ENCODE measurements around the gene ITFG2.

The ITFG2 gene

GRCh38 chr12:2835691-2836403 is 23.4 kb downstream of the ITFG2 start:
- TF ChIP-seq, protein P1, sequence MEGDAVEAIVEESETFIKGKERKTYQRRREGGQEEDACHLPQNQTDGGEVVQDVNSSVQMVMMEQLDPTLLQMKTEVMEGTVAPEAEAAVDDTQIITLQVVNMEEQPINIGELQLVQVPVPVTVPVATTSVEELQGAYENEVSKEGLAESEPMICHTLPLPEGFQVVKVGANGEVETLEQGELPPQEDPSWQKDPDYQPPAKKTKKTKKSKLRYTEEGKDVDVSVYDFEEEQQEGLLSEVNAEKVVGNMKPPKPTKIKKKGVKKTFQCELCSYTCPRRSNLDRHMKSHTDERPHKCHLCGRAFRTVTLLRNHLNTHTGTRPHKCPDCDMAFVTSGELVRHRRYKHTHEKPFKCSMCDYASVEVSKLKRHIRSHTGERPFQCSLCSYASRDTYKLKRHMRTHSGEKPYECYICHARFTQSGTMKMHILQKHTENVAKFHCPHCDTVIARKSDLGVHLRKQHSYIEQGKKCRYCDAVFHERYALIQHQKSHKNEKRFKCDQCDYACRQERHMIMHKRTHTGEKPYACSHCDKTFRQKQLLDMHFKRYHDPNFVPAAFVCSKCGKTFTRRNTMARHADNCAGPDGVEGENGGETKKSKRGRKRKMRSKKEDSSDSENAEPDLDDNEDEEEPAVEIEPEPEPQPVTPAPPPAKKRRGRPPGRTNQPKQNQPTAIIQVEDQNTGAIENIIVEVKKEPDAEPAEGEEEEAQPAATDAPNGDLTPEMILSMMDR (IDR thresholded peaks at IDR 0.05) = no peak

DNA sequence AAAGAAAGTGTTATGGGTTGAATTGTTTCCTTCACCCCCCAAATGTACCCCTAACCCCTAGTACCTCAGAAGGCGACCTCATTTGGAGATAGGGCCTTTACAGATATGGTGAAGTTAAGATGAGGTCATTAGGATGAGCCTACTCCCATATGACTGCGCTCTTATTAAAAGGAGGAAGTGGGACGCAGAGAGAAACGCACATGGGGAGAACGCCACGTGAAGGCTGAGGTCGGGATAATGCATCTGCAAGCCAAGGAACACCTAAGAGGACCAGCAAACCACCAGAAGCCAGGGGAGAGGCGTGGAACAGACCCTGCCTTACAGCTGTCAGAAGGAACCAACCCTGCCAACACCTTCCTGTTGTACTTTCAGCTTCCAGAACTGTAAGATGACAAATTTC is 24.1 kb downstream of the ITFG2 start:
- TF ChIP-seq, protein P1 (IDR thresholded peaks at IDR 0.05) = no peak

GRCh38 chr12:2841056-2841650 is 28.7 kb downstream of the ITFG2 start:
- TF ChIP-seq, protein P1 (IDR thresholded peaks at IDR 0.05) = no peak

- TF ChIP-seq, protein P1 (IDR thresholded peaks at IDR 0.05) = no peak
These were observed 30.5 kb downstream of the ITFG2 start for GRCh38 chr12:2842948-2843347.

DNA sequence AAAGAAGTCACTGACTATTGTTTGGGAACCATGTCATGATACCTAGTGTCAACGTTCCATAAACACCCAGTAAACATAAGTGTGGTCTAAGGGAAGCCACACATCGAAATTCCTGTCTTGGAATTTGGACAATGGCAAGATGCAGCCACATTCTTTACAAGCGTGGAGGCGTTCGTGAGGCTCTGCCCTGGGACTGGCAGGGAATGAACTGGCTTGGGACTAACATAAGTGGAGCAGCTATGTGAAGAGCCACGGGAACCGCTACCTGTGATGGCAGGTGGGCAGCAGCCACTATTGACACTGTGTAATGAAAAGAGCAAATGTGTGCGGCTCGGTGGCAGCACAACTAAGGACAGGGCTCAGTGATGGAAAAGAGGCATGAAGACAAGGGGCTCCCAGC is 32.3 kb downstream of the ITFG2 start:
- TF ChIP-seq, protein P1 (IDR thresholded peaks at IDR 0.05) = no peak

- TF ChIP-seq, protein P1 (IDR thresholded peaks at IDR 0.05) = no peak
These were observed 32.8 kb downstream of the ITFG2 start for GRCh38 chr12:2845280-2845679.

DNA sequence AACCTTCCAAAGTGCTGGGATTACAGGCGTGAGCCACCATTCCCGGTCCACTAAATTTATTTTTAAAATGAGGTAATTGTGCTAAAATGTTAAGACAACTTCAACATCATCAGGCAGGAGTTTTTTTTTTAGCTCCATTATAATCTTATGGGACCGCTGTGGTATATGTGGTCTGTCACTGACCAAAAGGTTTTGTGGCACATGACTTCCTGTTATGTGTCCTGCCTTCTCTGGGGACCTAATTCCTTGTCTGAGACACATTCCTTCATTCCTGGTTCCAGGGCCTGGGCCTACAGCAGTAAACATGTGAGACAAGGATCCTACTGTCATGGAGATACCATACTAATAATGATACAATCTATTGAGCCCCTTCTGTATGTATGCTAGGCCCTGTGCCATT is 39.5 kb downstream of the ITFG2 start:
- TF ChIP-seq, protein P1 (IDR thresholded peaks at IDR 0.05) = no peak
